HG02571 (cell line): ENCODE data around the gene CFL1.
"Not testable (repeated sequence)": the region's sequence is repeated elsewhere in the genome, so short reads cannot be mapped to it uniquely, and the experiment has no call there.

Experiments
- ATAC-seq: cut with Tn5 transposase; IDR thresholded peaks from one replicate; pipeline ENCODE4 v1.9.1; 2021; ENCODE audit warnings: mild to moderate bottlenecking, moderate library complexity; ENCODE audit not compliant: unreplicated experiment

The CFL1 gene

DNA sequence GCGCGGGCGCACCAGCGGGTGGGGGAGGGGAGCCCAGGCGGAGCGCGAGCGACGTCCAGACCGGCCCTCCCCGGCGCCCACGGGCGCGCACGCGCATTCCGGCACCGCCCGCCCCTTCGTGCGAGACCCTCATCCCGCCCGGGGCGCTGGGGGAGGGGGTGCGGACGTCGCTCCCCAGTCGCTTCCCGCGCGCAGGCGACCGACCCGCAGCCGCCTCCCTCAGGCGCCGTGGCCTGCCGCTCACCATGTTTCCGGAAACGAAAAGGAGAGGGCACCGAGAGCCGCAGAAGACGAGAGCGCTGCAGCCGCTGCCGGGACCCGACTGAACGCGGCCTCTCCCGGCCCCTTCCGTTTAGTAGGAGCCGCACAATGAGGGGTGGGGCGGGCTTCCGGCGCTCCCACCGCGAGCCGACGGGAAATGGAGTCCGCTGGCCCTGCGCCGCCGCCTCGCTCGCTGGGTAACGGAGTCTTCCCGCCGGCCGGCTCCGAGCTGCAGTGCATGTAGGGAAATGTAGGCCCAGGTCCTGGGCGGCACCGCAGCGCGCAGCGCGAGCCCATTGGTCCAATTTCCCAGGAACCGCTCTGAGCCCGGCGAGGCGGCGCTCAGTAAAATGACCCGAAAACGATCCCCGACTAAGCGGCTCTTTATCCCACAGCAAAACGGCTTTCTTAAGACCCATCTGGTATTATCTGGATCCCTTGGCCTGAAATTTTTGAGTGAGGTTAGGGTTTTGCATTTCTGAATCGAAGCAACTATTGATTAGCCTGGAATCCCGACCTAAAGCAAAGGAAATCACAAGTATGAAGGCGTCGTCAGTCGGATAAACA, at the start of gene CFL1:
TSS of gene CFL1 (minus strand) at position 328 of the 828 bp plus-strand sequence. CDS start at position 247, 81 bp downstream.
- peak; percentile 37 for ATAC-seq

- no peak for ATAC-seq
These were observed 48.6 kb upstream of the CFL1 start for GRCh38 chr11:65906602-65907001.

DNA sequence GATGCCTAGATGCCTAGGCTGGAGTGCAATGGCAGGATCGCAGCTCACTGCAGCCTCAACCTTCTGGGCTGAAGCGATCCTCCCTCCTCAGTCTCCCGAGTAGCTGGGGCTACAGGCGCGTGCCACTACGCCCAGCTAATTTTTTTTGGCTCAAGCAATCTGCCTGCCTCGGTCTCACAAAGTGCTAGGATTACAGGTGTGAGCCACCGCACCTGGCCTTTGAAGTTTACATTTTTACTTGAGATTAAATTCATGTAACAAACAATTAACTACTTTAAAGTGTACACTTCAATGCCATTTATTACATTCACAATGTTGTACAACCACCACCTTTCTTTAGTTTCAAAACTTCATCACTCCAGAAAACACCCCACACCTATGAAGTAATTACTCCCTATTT, 45.7 kb upstream of the CFL1 start:
- ATAC-seq: no peak

GRCh38 chr11:65903068-65903481, 45.1 kb upstream of the CFL1 start:
- ATAC-seq: no peak

- no peak for ATAC-seq
These were observed 42.9 kb upstream of the CFL1 start for GRCh38 chr11:65900899-65901180.

DNA sequence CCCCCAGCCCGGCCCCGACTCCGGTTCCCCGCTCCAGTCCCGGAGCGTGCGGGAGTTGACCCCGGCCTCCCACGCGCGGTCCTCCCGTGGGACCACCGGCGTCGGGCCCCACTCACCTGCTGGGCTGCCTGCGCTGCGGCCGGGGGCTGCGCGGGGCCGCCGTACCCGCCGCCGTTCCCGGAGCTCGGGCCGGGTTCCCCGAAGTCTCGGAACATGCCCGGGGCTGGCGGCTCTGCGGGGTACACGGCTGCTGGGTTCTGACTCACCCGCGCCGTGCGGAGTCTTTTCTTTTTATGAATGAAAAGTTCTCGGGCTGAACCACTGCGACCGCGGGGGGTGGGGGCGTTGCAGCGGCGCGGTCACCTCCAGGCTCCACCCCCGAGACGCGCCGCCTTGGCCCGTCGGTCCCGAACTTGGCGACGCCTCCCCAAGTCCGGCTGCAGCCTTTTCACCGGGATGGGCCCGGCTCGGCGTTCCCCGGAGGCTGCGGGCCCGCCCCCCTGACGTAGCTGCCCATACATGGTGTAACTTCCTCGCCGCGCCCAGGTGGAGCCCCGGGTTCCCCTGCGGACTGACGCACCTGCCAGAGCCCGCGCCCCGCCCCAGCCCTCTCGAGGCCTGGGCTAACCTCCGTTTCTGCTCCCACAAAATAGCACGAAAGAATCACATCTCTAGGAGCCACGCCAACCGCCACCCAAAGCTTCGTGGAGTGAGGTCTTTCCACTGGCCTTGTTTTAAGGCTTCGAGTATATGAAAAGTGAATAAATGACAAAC, 42.3 kb upstream of the CFL1 start, which contains the start of gene FOSL1:
TSS of gene FOSL1 (minus strand) at position 264 of the 774 bp plus-strand sequence. CDS start at position 215, 49 bp downstream.
- ATAC-seq: peak; percentile 64

GRCh38 chr11:65899356-65900124, 41.6 kb upstream of the CFL1 start:
- no peak for ATAC-seq

DNA sequence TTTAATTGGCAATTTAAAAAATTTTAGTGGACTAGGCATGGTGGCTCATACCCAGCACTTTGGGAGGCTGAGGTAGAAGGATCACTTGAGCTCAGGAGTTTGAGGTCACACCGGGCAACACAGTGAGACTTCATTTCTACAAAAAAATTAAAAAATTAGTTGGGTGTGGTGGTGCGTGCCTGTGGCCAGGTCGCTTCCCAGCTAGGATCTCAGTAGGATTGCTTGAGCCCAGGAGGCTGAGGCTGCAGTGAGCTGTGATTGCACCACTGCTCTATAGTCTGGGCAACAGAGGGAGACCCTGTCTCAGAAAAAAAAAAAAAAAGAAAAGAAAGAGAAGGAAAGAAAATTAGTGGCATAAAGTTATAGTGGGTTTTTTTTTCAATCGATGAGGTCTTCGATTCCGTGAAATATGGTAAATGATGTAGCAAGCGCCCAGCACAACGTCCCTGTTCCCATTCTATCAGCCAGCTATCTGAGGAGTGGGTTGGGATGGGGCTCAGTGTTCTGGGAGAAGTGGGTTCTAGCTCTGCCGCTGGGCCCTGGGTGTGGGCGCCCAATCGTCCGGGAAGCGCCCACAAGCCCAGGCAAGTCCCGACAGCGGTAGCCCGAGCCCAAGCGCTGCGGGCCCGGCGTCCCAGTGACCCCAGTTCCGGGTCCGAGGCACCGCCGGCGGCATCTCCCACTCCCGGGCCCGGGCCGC, 40.8 kb upstream of the CFL1 start:
- ATAC-seq: no peak

DNA sequence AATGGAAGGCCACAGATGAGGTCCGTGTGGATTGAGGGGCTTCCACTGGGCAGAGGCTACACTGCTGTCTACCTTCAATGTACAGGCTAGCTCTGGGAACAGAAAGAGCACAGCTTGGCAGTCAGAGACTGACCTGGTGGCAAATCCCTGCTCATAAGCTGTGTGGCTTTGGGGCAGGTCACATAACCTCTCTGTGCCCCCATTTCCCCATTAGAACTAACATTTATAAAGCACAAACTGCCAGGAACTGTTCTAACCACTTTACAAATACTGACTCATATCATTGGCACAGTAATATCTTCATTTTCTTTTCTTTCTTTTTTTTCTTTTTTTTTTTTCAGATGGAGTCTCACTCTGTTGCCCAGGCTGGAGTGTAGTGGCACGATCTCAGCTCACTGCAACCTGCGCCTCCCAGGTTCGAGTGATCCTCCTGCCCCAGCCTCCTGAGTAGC, 39.1 kb upstream of the CFL1 start:
- ATAC-seq: no peak

DNA sequence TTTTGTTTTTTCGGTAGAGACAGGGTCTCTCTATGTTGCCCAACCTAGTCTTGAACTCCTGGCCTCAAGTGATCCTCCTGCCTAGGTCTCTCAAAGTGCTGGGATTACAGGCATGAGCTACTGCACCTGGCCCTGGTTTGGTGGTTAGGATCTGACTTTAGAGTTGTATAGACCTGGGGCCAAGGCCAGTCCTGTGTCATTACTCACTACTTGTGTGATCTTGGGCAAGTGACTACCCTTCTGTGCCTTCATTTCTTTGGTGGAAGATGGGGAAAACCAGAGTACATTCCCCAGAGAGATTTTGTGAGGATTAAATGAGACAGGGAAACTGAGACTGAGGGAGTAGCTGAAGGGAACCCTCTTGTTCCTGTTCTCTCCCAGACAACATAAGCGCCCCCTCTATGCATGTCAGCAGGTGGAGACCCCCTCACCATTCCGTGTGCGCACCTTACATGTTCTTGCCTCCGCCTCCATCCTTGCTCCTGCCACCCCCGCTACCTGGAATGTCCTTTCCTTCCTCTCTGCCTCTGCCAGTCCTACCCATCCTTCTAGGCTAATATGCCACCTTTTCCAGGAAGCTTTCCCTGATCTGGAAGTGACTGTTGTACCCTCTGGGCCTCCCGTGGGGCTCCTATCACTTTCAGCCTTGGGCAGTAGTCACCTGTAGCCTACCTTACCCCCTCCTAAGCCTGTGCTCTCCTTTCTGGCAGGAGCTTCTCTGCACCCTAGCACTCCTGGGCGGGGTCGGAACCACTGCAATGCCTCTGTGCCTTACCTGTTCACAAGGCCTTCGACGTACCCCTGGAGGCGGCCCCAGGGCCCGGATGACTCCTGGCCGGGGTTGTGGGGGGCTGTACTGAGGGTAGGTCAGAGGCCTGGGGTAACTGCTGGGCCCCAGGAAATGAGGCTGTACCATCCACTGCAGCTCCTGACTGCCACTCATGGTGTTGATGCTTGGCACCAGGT, 38.3 kb upstream of the CFL1 start:
- ATAC-seq: no peak

GRCh38 chr11:65895482-65895981, 37.6 kb upstream of the CFL1 start:
- ATAC-seq: no peak

GRCh38 chr11:65894034-65894591, 36.1 kb upstream of the CFL1 start:
- ATAC-seq: no peak

DNA sequence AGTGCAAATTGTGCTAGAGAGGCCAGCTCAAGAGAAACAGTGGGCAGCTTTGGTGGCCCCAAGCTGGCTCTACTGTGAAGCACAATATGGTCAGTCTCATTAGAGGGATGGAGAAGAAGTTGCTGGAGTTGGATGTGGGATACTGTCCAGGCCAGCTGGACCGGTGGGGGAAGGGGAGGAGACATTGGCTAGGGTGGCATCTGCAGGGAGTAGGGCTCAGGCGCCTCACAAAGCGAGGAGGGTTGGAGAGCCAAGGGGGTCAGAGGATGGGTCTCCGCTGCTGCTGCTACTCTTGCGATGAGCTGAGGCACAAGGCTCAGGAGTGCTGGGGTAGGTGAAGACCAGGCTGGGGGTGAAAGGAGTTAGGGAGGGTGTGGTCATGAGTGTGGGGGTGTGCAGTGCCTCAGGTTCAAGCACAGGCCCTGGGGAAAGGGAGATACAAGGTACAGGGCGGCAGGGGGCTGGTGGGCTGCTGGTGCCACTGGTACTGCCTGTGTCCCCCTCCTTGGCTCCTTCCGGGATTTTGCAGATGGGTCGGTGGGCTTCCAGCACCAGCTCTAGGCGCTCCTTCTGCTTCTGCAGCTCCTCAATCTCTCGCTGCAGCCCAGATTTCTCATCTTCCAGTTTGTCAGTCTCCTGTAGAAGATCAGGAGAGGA, 34.8 kb upstream of the CFL1 start:
- ATAC-seq: no peak

DNA sequence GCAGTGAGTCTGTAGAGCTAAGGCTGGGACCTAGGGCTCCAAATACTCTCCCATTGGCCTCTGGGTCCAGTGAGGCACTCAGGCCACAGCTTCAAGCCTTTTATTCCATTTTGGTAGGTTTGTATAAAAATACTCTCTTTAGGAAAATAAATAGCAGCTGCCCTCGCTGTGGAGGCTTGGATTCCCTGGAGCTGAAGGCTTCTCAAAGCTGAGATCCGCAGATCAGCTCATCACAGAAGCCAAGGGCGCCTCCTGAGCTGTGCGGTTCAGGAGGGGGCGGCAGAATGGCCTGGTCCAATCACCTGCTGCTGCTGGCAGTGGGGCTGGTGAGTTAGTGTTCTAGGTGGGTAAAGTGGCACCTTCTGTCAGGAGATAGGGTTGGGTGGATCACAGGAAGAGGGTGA, 34.2 kb upstream of the CFL1 start:
- ATAC-seq: not testable (repeated sequence)

- ATAC-seq: no peak
These were observed 33.5 kb upstream of the CFL1 start for GRCh38 chr11:65891219-65892136.

- ATAC-seq: peak; percentile 52
These were observed 32.6 kb upstream of the CFL1 start, which contains the start of gene CCDC85B for GRCh38 chr11:65890324-65891218. CCDC85B (plus strand) TSS chr11:65890673; CDS start chr11:65890784, 111 bp downstream.
